ENCODE results near the gene MRPS7. TPM values are rescaled to one million over a fixed set of nuclear protein-coding genes. Genes with fewer than 3 reads are reported as not detected.
A peak's percentile ranks its signal among the peaks of the same experiment; 100 is the strongest.

MRPS7 gene
- total RNA-seq, 1 experiment from 2014 or later, result 94.7 TPM

DNA sequence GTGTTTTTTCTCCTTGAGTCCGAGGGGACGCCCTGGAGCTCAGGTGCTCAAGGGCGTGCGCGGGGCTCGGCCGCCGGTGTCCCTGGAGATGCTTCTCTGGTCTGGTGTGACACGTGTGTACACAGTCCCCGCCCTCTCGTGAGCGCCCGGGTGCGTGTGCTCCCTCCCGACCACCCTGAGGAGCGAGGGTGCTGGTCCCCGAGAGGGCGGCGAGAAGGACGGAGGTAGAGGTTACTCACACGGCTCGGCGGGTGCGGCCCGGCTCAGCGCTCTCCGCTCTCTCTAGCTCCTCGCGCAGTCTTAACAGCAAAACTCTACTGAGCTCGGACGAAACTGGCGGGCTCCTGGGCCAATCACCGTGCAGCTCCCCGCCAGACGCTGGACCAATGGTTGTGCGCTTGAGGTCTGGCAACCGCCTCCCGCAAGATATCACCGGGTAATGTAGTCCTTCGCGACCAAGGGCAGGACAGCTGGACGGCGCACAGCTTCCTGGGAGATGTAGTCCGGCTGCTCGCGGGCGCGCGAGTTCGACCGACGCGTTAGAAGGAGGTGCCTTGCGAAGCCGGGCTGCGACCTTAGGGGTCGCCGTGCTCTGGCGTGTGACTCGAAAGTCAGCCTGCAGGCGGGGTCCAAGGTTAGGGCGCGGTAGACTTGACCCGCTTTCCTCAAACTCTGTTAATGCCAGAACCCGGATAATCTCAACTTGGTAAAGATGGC lies 27.6 kb downstream of the MRPS7 start, which contains the start of gene SLC25A19 (continued):
- TF ChIP-seq, protein P1, sequence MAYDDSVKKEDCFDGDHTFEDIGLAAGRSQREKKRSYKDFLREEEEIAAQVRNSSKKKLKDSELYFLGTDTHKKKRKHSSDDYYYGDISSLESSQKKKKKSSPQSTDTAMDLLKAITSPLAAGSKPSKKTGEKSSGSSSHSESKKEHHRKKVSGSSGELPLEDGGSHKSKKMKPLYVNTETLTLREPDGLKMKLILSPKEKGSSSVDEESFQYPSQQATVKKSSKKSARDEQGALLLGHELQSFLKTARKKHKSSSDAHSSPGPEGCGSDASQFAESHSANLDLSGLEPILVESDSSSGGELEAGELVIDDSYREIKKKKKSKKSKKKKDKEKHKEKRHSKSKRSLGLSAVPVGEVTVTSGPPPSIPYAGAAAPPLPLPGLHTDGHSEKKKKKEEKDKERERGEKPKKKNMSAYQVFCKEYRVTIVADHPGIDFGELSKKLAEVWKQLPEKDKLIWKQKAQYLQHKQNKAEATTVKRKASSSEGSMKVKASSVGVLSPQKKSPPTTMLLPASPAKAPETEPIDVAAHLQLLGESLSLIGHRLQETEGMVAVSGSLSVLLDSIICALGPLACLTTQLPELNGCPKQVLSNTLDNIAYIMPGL (CRISPR knock-in tag; IDR thresholded peaks at IDR 0.05), result peak; percentile 72; the same call in 1 of the 2 replicates
- TF ChIP-seq, protein P2, sequence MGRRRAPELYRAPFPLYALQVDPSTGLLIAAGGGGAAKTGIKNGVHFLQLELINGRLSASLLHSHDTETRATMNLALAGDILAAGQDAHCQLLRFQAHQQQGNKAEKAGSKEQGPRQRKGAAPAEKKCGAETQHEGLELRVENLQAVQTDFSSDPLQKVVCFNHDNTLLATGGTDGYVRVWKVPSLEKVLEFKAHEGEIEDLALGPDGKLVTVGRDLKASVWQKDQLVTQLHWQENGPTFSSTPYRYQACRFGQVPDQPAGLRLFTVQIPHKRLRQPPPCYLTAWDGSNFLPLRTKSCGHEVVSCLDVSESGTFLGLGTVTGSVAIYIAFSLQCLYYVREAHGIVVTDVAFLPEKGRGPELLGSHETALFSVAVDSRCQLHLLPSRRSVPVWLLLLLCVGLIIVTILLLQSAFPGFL (CRISPR knock-in tag; IDR thresholded peaks at IDR 0.05; ENCODE audit: borderline replicate concordance), result no peak
- TF ChIP-seq TP53 (CRISPR knock-in tag; IDR thresholded peaks at IDR 0.05) (0 out of 2 replicates have a peak, but pooled peaks have one; percentile 35), ZNF396 (CRISPR knock-in tag; IDR thresholded peaks at IDR 0.05; ENCODE audit: borderline replicate concordance) (no peak), NFE2L1 (CRISPR knock-in tag; IDR thresholded peaks at IDR 0.05) (no peak), FOXJ3 (CRISPR knock-in tag; IDR thresholded peaks at IDR 0.05; ENCODE audit: borderline replicate concordance) (no peak), SMAD4 (CRISPR knock-in tag; IDR thresholded peaks at IDR 0.05) (no peak), JUN (CRISPR knock-in tag; IDR thresholded peaks at IDR 0.05) (no peak), NFYB (CRISPR knock-in tag; conservative IDR thresholded peaks at IDR 0.05; ENCODE audit: low read depth) (peak; percentile 95), ZNF671 (CRISPR knock-in tag; IDR thresholded peaks at IDR 0.05) (no peak), SMAD3 (CRISPR knock-in tag; IDR thresholded peaks at IDR 0.05; ENCODE audit: borderline replicate concordance) (no peak; the same call in 1 of the 2 replicates), TCF7 (CRISPR knock-in tag; IDR thresholded peaks at IDR 0.05; ENCODE audit: low read depth) (no peak), ZNF232 (CRISPR knock-in tag; IDR thresholded peaks at IDR 0.05) (0 out of 2 replicates have a peak, but pooled peaks have one; percentile 26), JAZF1 (CRISPR knock-in tag; IDR thresholded peaks at IDR 0.05) (no peak), RELA (CRISPR knock-in tag; IDR thresholded peaks at IDR 0.05; ENCODE audit: borderline replicate concordance) (no peak), ZNF138 (CRISPR knock-in tag; conservative IDR thresholded peaks at IDR 0.05) (no peak)
- TF ChIP-seq, protein P3, sequence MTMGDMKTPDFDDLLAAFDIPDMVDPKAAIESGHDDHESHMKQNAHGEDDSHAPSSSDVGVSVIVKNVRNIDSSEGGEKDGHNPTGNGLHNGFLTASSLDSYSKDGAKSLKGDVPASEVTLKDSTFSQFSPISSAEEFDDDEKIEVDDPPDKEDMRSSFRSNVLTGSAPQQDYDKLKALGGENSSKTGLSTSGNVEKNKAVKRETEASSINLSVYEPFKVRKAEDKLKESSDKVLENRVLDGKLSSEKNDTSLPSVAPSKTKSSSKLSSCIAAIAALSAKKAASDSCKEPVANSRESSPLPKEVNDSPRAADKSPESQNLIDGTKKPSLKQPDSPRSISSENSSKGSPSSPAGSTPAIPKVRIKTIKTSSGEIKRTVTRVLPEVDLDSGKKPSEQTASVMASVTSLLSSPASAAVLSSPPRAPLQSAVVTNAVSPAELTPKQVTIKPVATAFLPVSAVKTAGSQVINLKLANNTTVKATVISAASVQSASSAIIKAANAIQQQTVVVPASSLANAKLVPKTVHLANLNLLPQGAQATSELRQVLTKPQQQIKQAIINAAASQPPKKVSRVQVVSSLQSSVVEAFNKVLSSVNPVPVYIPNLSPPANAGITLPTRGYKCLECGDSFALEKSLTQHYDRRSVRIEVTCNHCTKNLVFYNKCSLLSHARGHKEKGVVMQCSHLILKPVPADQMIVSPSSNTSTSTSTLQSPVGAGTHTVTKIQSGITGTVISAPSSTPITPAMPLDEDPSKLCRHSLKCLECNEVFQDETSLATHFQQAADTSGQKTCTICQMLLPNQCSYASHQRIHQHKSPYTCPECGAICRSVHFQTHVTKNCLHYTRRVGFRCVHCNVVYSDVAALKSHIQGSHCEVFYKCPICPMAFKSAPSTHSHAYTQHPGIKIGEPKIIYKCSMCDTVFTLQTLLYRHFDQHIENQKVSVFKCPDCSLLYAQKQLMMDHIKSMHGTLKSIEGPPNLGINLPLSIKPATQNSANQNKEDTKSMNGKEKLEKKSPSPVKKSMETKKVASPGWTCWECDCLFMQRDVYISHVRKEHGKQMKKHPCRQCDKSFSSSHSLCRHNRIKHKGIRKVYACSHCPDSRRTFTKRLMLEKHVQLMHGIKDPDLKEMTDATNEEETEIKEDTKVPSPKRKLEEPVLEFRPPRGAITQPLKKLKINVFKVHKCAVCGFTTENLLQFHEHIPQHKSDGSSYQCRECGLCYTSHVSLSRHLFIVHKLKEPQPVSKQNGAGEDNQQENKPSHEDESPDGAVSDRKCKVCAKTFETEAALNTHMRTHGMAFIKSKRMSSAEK (CRISPR knock-in tag; IDR thresholded peaks at IDR 0.05; ENCODE audit: borderline replicate concordance), result no peak
- TF ChIP-seq, protein P4, sequence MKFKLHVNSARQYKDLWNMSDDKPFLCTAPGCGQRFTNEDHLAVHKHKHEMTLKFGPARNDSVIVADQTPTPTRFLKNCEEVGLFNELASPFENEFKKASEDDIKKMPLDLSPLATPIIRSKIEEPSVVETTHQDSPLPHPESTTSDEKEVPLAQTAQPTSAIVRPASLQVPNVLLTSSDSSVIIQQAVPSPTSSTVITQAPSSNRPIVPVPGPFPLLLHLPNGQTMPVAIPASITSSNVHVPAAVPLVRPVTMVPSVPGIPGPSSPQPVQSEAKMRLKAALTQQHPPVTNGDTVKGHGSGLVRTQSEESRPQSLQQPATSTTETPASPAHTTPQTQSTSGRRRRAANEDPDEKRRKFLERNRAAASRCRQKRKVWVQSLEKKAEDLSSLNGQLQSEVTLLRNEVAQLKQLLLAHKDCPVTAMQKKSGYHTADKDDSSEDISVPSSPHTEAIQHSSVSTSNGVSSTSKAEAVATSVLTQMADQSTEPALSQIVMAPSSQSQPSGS (CRISPR knock-in tag; IDR thresholded peaks at IDR 0.05; ENCODE audit: borderline replicate concordance, low read depth), result no peak
- TF ChIP-seq, protein P5, sequence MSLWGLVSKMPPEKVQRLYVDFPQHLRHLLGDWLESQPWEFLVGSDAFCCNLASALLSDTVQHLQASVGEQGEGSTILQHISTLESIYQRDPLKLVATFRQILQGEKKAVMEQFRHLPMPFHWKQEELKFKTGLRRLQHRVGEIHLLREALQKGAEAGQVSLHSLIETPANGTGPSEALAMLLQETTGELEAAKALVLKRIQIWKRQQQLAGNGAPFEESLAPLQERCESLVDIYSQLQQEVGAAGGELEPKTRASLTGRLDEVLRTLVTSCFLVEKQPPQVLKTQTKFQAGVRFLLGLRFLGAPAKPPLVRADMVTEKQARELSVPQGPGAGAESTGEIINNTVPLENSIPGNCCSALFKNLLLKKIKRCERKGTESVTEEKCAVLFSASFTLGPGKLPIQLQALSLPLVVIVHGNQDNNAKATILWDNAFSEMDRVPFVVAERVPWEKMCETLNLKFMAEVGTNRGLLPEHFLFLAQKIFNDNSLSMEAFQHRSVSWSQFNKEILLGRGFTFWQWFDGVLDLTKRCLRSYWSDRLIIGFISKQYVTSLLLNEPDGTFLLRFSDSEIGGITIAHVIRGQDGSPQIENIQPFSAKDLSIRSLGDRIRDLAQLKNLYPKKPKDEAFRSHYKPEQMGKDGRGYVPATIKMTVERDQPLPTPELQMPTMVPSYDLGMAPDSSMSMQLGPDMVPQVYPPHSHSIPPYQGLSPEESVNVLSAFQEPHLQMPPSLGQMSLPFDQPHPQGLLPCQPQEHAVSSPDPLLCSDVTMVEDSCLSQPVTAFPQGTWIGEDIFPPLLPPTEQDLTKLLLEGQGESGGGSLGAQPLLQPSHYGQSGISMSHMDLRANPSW (CRISPR knock-in tag; conservative IDR thresholded peaks at IDR 0.05; ENCODE audit: low read depth), result no peak
- TF ChIP-seq, protein P6, sequence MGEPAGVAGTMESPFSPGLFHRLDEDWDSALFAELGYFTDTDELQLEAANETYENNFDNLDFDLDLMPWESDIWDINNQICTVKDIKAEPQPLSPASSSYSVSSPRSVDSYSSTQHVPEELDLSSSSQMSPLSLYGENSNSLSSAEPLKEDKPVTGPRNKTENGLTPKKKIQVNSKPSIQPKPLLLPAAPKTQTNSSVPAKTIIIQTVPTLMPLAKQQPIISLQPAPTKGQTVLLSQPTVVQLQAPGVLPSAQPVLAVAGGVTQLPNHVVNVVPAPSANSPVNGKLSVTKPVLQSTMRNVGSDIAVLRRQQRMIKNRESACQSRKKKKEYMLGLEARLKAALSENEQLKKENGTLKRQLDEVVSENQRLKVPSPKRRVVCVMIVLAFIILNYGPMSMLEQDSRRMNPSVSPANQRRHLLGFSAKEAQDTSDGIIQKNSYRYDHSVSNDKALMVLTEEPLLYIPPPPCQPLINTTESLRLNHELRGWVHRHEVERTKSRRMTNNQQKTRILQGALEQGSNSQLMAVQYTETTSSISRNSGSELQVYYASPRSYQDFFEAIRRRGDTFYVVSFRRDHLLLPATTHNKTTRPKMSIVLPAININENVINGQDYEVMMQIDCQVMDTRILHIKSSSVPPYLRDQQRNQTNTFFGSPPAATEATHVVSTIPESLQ (CRISPR knock-in tag; IDR thresholded peaks at IDR 0.05), result no peak
- TF ChIP-seq, protein P7, sequence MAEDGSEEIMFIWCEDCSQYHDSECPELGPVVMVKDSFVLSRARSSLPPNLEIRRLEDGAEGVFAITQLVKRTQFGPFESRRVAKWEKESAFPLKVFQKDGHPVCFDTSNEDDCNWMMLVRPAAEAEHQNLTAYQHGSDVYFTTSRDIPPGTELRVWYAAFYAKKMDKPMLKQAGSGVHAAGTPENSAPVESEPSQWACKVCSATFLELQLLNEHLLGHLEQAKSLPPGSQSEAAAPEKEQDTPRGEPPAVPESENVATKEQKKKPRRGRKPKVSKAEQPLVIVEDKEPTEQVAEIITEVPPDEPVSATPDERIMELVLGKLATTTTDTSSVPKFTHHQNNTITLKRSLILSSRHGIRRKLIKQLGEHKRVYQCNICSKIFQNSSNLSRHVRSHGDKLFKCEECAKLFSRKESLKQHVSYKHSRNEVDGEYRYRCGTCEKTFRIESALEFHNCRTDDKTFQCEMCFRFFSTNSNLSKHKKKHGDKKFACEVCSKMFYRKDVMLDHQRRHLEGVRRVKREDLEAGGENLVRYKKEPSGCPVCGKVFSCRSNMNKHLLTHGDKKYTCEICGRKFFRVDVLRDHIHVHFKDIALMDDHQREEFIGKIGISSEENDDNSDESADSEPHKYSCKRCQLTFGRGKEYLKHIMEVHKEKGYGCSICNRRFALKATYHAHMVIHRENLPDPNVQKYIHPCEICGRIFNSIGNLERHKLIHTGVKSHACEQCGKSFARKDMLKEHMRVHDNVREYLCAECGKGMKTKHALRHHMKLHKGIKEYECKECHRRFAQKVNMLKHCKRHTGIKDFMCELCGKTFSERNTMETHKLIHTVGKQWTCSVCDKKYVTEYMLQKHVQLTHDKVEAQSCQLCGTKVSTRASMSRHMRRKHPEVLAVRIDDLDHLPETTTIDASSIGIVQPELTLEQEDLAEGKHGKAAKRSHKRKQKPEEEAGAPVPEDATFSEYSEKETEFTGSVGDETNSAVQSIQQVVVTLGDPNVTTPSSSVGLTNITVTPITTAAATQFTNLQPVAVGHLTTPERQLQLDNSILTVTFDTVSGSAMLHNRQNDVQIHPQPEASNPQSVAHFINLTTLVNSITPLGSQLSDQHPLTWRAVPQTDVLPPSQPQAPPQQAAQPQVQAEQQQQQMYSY (CRISPR knock-in tag; IDR thresholded peaks at IDR 0.05), result no peak
